Vagina (tissue), 2 donors: ENCODE results near the gene IDI1.

Experiments
- POLR2A ChIP-seq, 2 donors: fragments of 450-650 bp; IDR thresholded peaks; one replicate each; pipeline ENCODE4 v1.6.1; 2017; ENCODE audit warnings: antibody characterized with exemption in 2 of 2, mild to moderate bottlenecking in 2 of 2, moderate library complexity in 2 of 2
- POLR2AphosphoS5 ChIP-seq, 2 donors: sonication (generic); formaldehyde crosslinking; IDR thresholded peaks; one replicate each; pipeline ENCODE4 v1.9.0; 2017; ENCODE audit warnings: antibody characterized with exemption in 2 of 2, mild to moderate bottlenecking in 2 of 2, low read depth in 1 of 2; ENCODE audit not compliant: insufficient read depth in 1 of 2
- TF ChIP-seq, protein P1 (sequence below), 3 experiments: fragments of 450-650 bp in 2 of 3; fragments of 200-600 bp in 1 of 3; sonication (generic) in 1 of 3; IDR thresholded peaks; one replicate each; pipeline ENCODE4 v1.5.1; 2017 to 2019; ENCODE audit warnings: antibody characterized with exemption in 3 of 3, mild to moderate bottlenecking in 2 of 3, moderate library complexity in 2 of 3

DNA sequence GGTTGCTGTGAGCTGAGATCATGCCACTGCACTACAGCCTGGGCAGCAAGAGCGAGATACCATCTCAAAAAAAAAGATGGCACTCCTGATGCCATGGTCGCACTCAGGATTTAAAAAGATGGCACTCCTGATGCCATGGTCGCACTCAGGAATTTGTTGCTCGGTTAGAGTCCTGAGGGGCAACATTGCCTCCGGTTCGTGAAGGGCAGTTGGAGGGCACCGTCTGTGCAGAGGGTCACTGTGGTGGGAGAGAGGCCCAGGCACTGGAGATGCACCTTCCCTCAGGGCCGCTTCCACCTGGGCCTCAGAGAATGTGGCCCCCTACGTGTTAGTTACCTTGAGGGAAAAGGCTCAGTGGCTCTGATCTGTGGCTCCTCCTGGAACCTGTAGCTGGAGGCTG lies 42.3 kb downstream of the IDI1 start:
- TF ChIP-seq, protein P1, sequence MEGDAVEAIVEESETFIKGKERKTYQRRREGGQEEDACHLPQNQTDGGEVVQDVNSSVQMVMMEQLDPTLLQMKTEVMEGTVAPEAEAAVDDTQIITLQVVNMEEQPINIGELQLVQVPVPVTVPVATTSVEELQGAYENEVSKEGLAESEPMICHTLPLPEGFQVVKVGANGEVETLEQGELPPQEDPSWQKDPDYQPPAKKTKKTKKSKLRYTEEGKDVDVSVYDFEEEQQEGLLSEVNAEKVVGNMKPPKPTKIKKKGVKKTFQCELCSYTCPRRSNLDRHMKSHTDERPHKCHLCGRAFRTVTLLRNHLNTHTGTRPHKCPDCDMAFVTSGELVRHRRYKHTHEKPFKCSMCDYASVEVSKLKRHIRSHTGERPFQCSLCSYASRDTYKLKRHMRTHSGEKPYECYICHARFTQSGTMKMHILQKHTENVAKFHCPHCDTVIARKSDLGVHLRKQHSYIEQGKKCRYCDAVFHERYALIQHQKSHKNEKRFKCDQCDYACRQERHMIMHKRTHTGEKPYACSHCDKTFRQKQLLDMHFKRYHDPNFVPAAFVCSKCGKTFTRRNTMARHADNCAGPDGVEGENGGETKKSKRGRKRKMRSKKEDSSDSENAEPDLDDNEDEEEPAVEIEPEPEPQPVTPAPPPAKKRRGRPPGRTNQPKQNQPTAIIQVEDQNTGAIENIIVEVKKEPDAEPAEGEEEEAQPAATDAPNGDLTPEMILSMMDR (IDR thresholded peaks at IDR 0.05) = no peak
- TF ChIP-seq POLR2A (IDR thresholded peaks at IDR 0.05) (no peak), POLR2AphosphoS5 (IDR thresholded peaks at IDR 0.05; ENCODE audit: insufficient read depth in 1 of 2, low read depth in 1 of 2) (no peak)
